Tibial nerve (tissue), 4 donors: ENCODE measurements around the gene PPM1F. TPM values are rescaled to one million over a fixed set of nuclear protein-coding genes. Genes with fewer than 3 reads are reported as not detected.

Experiments used
- DNase-seq, 2 donors: peaks; one replicate each; pipeline ENCODE4 v3.0.0-alpha.2; 2019; ENCODE audit warnings: low spot score in 2 of 2
- H3K27ac ChIP-seq, 4 donors: fragments of 200-600 bp; sonication (generic) in 3 of 4; one replicate each; pipeline ENCODE4 v1.5.1; 2017 to 2019; ENCODE audit warnings: mild to moderate bottlenecking in 1 of 4
- H3K27me3 ChIP-seq, 2 donors: fragments of 200-600 bp; sonication (generic) in 1 of 2; one replicate each; pipeline versions ENCODE4 v1.5.1 to v1.6.0; 2017 to 2019
- H3K36me3 ChIP-seq, 3 donors: fragments of 200-600 bp; sonication (generic); one replicate each; pipeline ENCODE4 v1.5.1; 2018 to 2019
- H3K4me1 ChIP-seq, 4 donors: fragments of 200-600 bp; sonication (generic) in 3 of 4; one replicate each; pipeline ENCODE4 v1.5.1; 2017 to 2019
- H3K4me3 ChIP-seq, 4 donors: fragments of 200-600 bp; sonication (generic) in 3 of 4; one replicate each; pipeline ENCODE4 v1.5.1; 2017 to 2019; ENCODE audit warnings: mild to moderate bottlenecking in 1 of 4, moderate library complexity in 1 of 4
- H3K9me3 ChIP-seq, 4 donors: fragments of 200-600 bp; sonication (generic) in 3 of 4; one replicate each; pipeline ENCODE4 v1.5.1; 2017 to 2019
- CTCF ChIP-seq, 5 experiments: fragments of 200-600 bp in 3 of 5; fragments of 450-650 bp in 2 of 5; sonication (generic) in 3 of 5; IDR thresholded peaks; one replicate each; pipeline ENCODE4 v1.5.1; 2016 to 2019; ENCODE audit warnings: antibody characterized with exemption in 5 of 5, mild to moderate bottlenecking in 3 of 5, moderate library complexity in 2 of 5
- EP300 ChIP-seq, 2 donors: sonication (generic); formaldehyde crosslinking; IDR thresholded peaks; one replicate each; pipeline ENCODE4 v1.6.1; 2017; ENCODE audit warnings: antibody characterized with exemption in 2 of 2, mild to moderate bottlenecking in 1 of 2
- POLR2A ChIP-seq, 2 donors: fragments of 450-650 bp; IDR thresholded peaks; one replicate each; pipeline ENCODE4 v1.6.1; 2017; ENCODE audit warnings: antibody characterized with exemption in 2 of 2, mild to moderate bottlenecking in 2 of 2, moderate library complexity in 2 of 2
- WGBS, 2 donors: methylation state at CpG; one replicate each; pipeline ENCODE4 v1.1.5; 2018; 5-methylcytosine and 5-hydroxymethylcytosine counted together
- total RNA-seq, 4 donors: library from RNA; depleted of rRNA; stranded (reverse); fragments of >200 nt; gene quantifications; one replicate each; pipeline ENCODE4 v1.1.0, GENCODE V29; 2016

Gene PPM1F
- total RNA-seq, 4 donors from 2014 or later: 59.4 to 78.3 (median 67.2) TPM

- no peaks in the 10 kb centered on the region for H3K27me3 ChIP-seq
- H3K9me3 ChIP-seq: no peaks in the 10 kb centered on the region
- DNase-seq: no peak
- H3K36me3 ChIP-seq: peaks cover 0 to 64% (median 16%) of the 10 kb centered on the region in 3 donors
- no peak overlapping the region for H3K4me3 ChIP-seq
- peaks cover 0 to 14% (median 0%) of the 10 kb centered on the region in 4 donors for H3K4me1 ChIP-seq
- 90 to 91% methylated on average over 5 of the region's 5 CpGs for WGBS, 2 donors
- H3K27ac ChIP-seq: no peak overlapping the region
- TF ChIP-seq EP300 (IDR thresholded peaks at IDR 0.05) (no peak), CTCF (IDR thresholded peaks at IDR 0.05) (no peak), POLR2A (IDR thresholded peaks at IDR 0.05) (no peak)
Measured at GRCh38 chr22:21975273-21975672, 22.6 kb upstream of the PPM1F start.

GRCh38 chr22:21974058-21974649 lies 21.5 kb upstream of the PPM1F start:
- Histone ChIP-seq H3K4me1 (peaks cover 0 to 10% (median 0%) of the 10 kb centered on the region in 4 donors), H3K27me3 (no peaks in the 10 kb centered on the region), H3K9me3 (no peaks in the 10 kb centered on the region), H3K4me3 (no peak overlapping the region), H3K27ac (no peak overlapping the region), H3K36me3 (peaks cover 0 to 71% (median 19%) of the 10 kb centered on the region in 3 donors)
- no peak for DNase-seq
- TF ChIP-seq POLR2A (IDR thresholded peaks at IDR 0.05) (no peak), EP300 (IDR thresholded peaks at IDR 0.05) (no peak), CTCF (IDR thresholded peaks at IDR 0.05) (no peak)
- 83 to 93% methylated on average over 11 to 12 of the region's 12 CpGs for WGBS, 2 donors

GRCh38 chr22:21972806-21973205 lies 20.2 kb upstream of the PPM1F start:
- DNase-seq: no peak
- Histone ChIP-seq H3K27ac (no peak overlapping the region), H3K4me1 (peaks cover 0 to 4% (median 0%) of the 10 kb centered on the region in 4 donors), H3K9me3 (no peaks in the 10 kb centered on the region), H3K27me3 (no peaks in the 10 kb centered on the region), H3K4me3 (no peak overlapping the region), H3K36me3 (peaks cover 0 to 77% (median 23%) of the 10 kb centered on the region in 3 donors)
- no peak for TF ChIP-seq POLR2A (IDR thresholded peaks at IDR 0.05)
- no peak for TF ChIP-seq CTCF (IDR thresholded peaks at IDR 0.05)
- no peak for TF ChIP-seq EP300 (IDR thresholded peaks at IDR 0.05)
- WGBS, 2 donors: 76 to 87% methylated on average over 6 of the region's 6 CpGs

GRCh38 chr22:21972293-21972779 lies 19.7 kb upstream of the PPM1F start:
- H3K27me3 ChIP-seq: no peaks in the 10 kb centered on the region
- no peak for DNase-seq
- no peaks in the 10 kb centered on the region for H3K9me3 ChIP-seq
- no peak overlapping the region for H3K27ac ChIP-seq
- no peak overlapping the region for H3K4me3 ChIP-seq
- WGBS, 2 donors: 71 to 76% methylated on average over 7 of the region's 7 CpGs
- TF ChIP-seq CTCF (IDR thresholded peaks at IDR 0.05) (peak; percentile 36 to 83 (median 70)), POLR2A (IDR thresholded peaks at IDR 0.05) (no peak)
- peaks cover 0 to 81% (median 25%) of the 10 kb centered on the region in 3 donors for H3K36me3 ChIP-seq
- H3K4me1 ChIP-seq: no peaks in the 10 kb centered on the region

- WGBS, 2 donors: 86 to 90% methylated on average over 7 of the region's 7 CpGs
- TF ChIP-seq EP300 (IDR thresholded peaks at IDR 0.05) (no peak), POLR2A (IDR thresholded peaks at IDR 0.05) (no peak), CTCF (IDR thresholded peaks at IDR 0.05) (no peak)
- H3K36me3 ChIP-seq: peaks cover 0 to 86% (median 25%) of the 10 kb centered on the region in 3 donors
- H3K27ac ChIP-seq: no peak overlapping the region
- no peak for DNase-seq
- H3K4me1 ChIP-seq: no peaks in the 10 kb centered on the region
- H3K27me3 ChIP-seq: no peaks in the 10 kb centered on the region
- H3K4me3 ChIP-seq: no peak overlapping the region
- H3K9me3 ChIP-seq: no peaks in the 10 kb centered on the region
Measured at GRCh38 chr22:21971858-21972275, 19.2 kb upstream of the PPM1F start.
